H1 (cell line): ENCODE data around the gene MXRA7.

ENCODE experiments used
- CEBPB ChIP-seq: IDR thresholded peaks from 2 replicates; pipeline ENCODE4 v1.6.1; 2012; ENCODE audit warnings: low read depth, low read length
- CHD2 ChIP-seq: IDR thresholded peaks from 2 replicates; pipeline ENCODE4 v1.6.1; 2012; ENCODE audit warnings: low read length, improper control_type of control experiment
- EP300 ChIP-seq, 2 experiments: IDR thresholded peaks; 1 replicate in 1 of 2; 2 replicates in 1 of 2; pipeline ENCODE4 v1.6.1; 2011 to 2012; ENCODE audit warnings: low read depth in 2 of 2, low read length in 2 of 2, mild to moderate bottlenecking in 2 of 2, borderline replicate concordance in 1 of 2, inconsistent platforms in 1 of 2, moderate library complexity in 1 of 2
- MAFK ChIP-seq: IDR thresholded peaks from 2 replicates; pipeline ENCODE4 v1.6.1; 2012; ENCODE audit warnings: low read depth, mild to moderate bottlenecking, improper control_type of control experiment, low read length
- RAD21 ChIP-seq, 2 experiments: IDR thresholded peaks in 1 of 2; conservative IDR thresholded peaks in 1 of 2; 2 replicates each; pipeline ENCODE4 v1.6.1; 2011; ENCODE audit warnings: low read depth in 2 of 2, low read length in 2 of 2, improper control_type of control experiment in 1 of 2, inconsistent platforms in 1 of 2, mild to moderate bottlenecking in 1 of 2, moderate library complexity in 1 of 2
- TCF12 ChIP-seq: IDR thresholded peaks from 2 replicates; pipeline ENCODE4 v1.6.1; 2011; ENCODE audit warnings: low read depth, mild to moderate bottlenecking, low read length
- TF ChIP-seq, protein P1 (sequence below), 3 experiments: IDR thresholded peaks; 1 replicate in 2 of 3; 2 replicates in 1 of 3; pipeline versions ENCODE4 v1.5.1 to v1.6.1; 2011; ENCODE audit warnings: low read length in 3 of 3, mild to moderate bottlenecking in 3 of 3, inconsistent platforms in 2 of 3, low read depth in 1 of 3, moderate library complexity in 1 of 3; ENCODE audit not compliant: insufficient read depth in 1 of 3; ENCODE audit errors: control extremely low read depth in 1 of 3
- TF ChIP-seq, protein P2 (sequence below): IDR thresholded peaks from 2 replicates; pipeline ENCODE4 v1.6.1; 2011; ENCODE audit warnings: low read length, improper control_type of control experiment
- TF ChIP-seq, protein P3 (sequence below): IDR thresholded peaks from 2 replicates; pipeline ENCODE4 v1.6.1; 2012; ENCODE audit warnings: low read length, inconsistent platforms

DNA sequence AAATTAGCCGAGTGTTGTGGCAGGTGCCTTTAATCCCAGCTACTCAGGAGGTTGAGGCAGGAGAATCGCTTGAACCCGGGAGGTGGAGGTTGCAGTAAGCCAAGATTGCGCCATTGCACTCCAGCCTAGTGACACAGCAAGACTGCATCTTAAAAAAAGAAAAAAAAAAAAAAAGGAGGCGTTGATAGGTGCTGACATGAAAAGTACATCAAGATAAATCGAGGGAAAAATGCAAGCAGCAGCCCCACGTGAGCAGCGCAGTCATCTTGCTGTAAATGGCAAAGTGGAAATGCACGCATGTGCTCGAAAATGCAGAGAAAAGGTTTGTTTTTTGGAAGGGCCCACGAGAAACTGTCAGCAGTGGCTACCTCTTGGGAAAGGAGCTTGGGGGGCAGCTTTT lies 20.9 kb downstream of the MXRA7 start:
- TF ChIP-seq, protein P1, sequence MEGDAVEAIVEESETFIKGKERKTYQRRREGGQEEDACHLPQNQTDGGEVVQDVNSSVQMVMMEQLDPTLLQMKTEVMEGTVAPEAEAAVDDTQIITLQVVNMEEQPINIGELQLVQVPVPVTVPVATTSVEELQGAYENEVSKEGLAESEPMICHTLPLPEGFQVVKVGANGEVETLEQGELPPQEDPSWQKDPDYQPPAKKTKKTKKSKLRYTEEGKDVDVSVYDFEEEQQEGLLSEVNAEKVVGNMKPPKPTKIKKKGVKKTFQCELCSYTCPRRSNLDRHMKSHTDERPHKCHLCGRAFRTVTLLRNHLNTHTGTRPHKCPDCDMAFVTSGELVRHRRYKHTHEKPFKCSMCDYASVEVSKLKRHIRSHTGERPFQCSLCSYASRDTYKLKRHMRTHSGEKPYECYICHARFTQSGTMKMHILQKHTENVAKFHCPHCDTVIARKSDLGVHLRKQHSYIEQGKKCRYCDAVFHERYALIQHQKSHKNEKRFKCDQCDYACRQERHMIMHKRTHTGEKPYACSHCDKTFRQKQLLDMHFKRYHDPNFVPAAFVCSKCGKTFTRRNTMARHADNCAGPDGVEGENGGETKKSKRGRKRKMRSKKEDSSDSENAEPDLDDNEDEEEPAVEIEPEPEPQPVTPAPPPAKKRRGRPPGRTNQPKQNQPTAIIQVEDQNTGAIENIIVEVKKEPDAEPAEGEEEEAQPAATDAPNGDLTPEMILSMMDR (IDR thresholded peaks at IDR 0.05; ENCODE audit: control extremely low read depth in 1 of 3, insufficient read depth in 1 of 3, low read depth in 1 of 3, low read length in 3 of 3): no peak
- TF ChIP-seq MAFK (no peak), TCF12 (no peak), CEBPB (no peak), RAD21 (IDR thresholded peaks at IDR 0.05 in 1 of 2, conservative IDR thresholded peaks at IDR 0.05 in 1 of 2; ENCODE audit: low read depth in 2 of 2, low read length in 2 of 2) (no peak), CHD2 (no peak), EP300 (IDR thresholded peaks at IDR 0.05; ENCODE audit: borderline replicate concordance in 1 of 2, low read depth in 2 of 2, low read length in 2 of 2) (no peak)
- TF ChIP-seq, protein P2, sequence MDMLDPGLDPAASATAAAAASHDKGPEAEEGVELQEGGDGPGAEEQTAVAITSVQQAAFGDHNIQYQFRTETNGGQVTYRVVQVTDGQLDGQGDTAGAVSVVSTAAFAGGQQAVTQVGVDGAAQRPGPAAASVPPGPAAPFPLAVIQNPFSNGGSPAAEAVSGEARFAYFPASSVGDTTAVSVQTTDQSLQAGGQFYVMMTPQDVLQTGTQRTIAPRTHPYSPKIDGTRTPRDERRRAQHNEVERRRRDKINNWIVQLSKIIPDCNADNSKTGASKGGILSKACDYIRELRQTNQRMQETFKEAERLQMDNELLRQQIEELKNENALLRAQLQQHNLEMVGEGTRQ: no peak
- TF ChIP-seq, protein P3, sequence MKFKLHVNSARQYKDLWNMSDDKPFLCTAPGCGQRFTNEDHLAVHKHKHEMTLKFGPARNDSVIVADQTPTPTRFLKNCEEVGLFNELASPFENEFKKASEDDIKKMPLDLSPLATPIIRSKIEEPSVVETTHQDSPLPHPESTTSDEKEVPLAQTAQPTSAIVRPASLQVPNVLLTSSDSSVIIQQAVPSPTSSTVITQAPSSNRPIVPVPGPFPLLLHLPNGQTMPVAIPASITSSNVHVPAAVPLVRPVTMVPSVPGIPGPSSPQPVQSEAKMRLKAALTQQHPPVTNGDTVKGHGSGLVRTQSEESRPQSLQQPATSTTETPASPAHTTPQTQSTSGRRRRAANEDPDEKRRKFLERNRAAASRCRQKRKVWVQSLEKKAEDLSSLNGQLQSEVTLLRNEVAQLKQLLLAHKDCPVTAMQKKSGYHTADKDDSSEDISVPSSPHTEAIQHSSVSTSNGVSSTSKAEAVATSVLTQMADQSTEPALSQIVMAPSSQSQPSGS: no peak
